NK-92 treated with Interleukin-12 subunit alpha and Interleukin-12 subunit beta, amount 100 ng/mL, for 24 hours (cell line): ENCODE measurements around the gene GNRHR.
"Not testable (repeated sequence)": the region's sequence is repeated elsewhere in the genome, so short reads cannot be mapped to it uniquely, and the experiment has no call there.

Source experiments
- DNase-seq: peaks from one replicate; lab custom pipeline; 2025; lab: John Stamatoyannopoulos, UW

Gene GNRHR

GRCh38 chr4:67754288-67754687, at the start of gene GNRHR:
TSS of gene GNRHR (minus strand) at chr4:67754388. CDS start at chr4:67754335, 53 bp downstream.
- DNase-seq: no peak

- DNase-seq: no peak
Observed at GRCh38 chr4:67796810-67797209, 42.6 kb upstream of the GNRHR start.

GRCh38 chr4:67790721-67791120, 36.5 kb upstream of the GNRHR start:
- DNase-seq: no peak

GRCh38 chr4:67787311-67787710, 33.1 kb upstream of the GNRHR start:
- DNase-seq: no peak

GRCh38 chr4:67785528-67785927, 31.3 kb upstream of the GNRHR start:
- no peak for DNase-seq

GRCh38 chr4:67779631-67780030, 25.4 kb upstream of the GNRHR start:
- no peak for DNase-seq

GRCh38 chr4:67776746-67777145, 22.6 kb upstream of the GNRHR start:
- DNase-seq: no peak

GRCh38 chr4:67770422-67770821, 16.2 kb upstream of the GNRHR start:
- no peak for DNase-seq

GRCh38 chr4:67765928-67766327, 11.7 kb upstream of the GNRHR start:
- DNase-seq: no peak

- DNase-seq: no peak
Observed at GRCh38 chr4:67765401-67765800, 11.2 kb upstream of the GNRHR start.

GRCh38 chr4:67764183-67764582, 10.0 kb upstream of the GNRHR start:
- DNase-seq: no peak

- no peak for DNase-seq
Observed at GRCh38 chr4:67762086-67762485, 7.9 kb upstream of the GNRHR start.

GRCh38 chr4:67756991-67757390, 2.8 kb upstream of the GNRHR start:
- not testable (repeated sequence) for DNase-seq

- DNase-seq: no peak
Observed at GRCh38 chr4:67755974-67756373, 1.8 kb upstream of the GNRHR start.

- DNase-seq: no peak
Observed at GRCh38 chr4:67751260-67751659, 2.9 kb downstream of the GNRHR start.

GRCh38 chr4:67750691-67751090, 3.5 kb downstream of the GNRHR start:
- no peak for DNase-seq

GRCh38 chr4:67749286-67749685, 4.9 kb downstream of the GNRHR start:
- DNase-seq: no peak

- no peak for DNase-seq
Observed at GRCh38 chr4:67746797-67747495, 7.2 kb downstream of the GNRHR start.

GRCh38 chr4:67744561-67745283, 9.5 kb downstream of the GNRHR start:
- DNase-seq: no peak

GRCh38 chr4:67743194-67743593, 11.0 kb downstream of the GNRHR start:
- DNase-seq: no peak

- no peak for DNase-seq
Observed at GRCh38 chr4:67736262-67736661, 17.9 kb downstream of the GNRHR start.

GRCh38 chr4:67735325-67735724, 18.9 kb downstream of the GNRHR start:
- no peak for DNase-seq

- not testable (repeated sequence) for DNase-seq
Observed at GRCh38 chr4:67730511-67730910, 23.7 kb downstream of the GNRHR start.
